CD4-positive, alpha-beta T cell (primary cell): ENCODE measurements around the gene ZNF17. TPM values are rescaled to one million over a fixed set of nuclear protein-coding genes. Genes with fewer than 3 reads are reported as not detected.

Source experiments
- ATAC-seq: fragments of 200-7000 bp; cut with Tn5 transposase; one replicate; pipeline ENCODE4 v1.10.0; 2022; ENCODE audit warnings: mild to moderate bottlenecking; ENCODE audit not compliant: poor library complexity
- CTCF ChIA-PET: fragments of 350-600 bp; sonication (Branson Sonifier 250); formaldehyde crosslinking; loops from one replicate; lab custom pipeline; 2021; ENCODE audit warnings: antibody characterized with exemption, inconsistent platforms; lab: Charles Lee
- POLR2A ChIA-PET: fragments of 350-600 bp; sonication (Branson Sonifier 250); formaldehyde crosslinking; loops from one replicate; lab custom pipeline; 2021; ENCODE audit warnings: antibody characterized with exemption, inconsistent platforms; lab: Charles Lee
- DNase-seq, 14 experiments: peaks; one replicate each; pipeline ENCODE4 v3.0.0-alpha.2; 2013 to 2020; ENCODE audit warnings: mixed read lengths in 2 of 14
- H3K27ac ChIP-seq, 2 donors: one replicate each; pipeline versions ENCODE4 v1.5.1 to v1.7.0; 2013; ENCODE audit warnings: low read length in 2 of 2, low read depth in 1 of 2, mild to moderate bottlenecking in 1 of 2
- H3K27me3 ChIP-seq, 2 experiments: 1 replicate in 1 of 2; 2 replicates in 1 of 2; pipeline versions ENCODE4 v1.6.1 to v1.7.0; 2013; ENCODE audit warnings: low read length in 2 of 2, control low read depth in 1 of 2, mild to moderate bottlenecking in 1 of 2, moderate library complexity in 1 of 2; ENCODE audit not compliant: insufficient read depth in 2 of 2, control insufficient read depth in 1 of 2
- H3K36me3 ChIP-seq: one replicate; pipeline ENCODE4 v1.6.1; 2013; ENCODE audit warnings: low read length, control low read depth; ENCODE audit not compliant: insufficient read depth
- H3K4me1 ChIP-seq: one replicate; pipeline ENCODE4 v1.6.1; 2013; ENCODE audit warnings: low read length, control low read depth; ENCODE audit not compliant: insufficient read depth
- H3K4me3 ChIP-seq: one replicate; pipeline ENCODE4 v1.5.1; 2013; ENCODE audit warnings: mild to moderate bottlenecking, low read length, moderate library complexity
- H3K9me3 ChIP-seq, 2 experiments: 1 replicate in 1 of 2; 2 replicates in 1 of 2; pipeline versions ENCODE4 v1.6.1 to v1.7.0; 2013; ENCODE audit warnings: low read length in 2 of 2, mild to moderate bottlenecking in 2 of 2, control low read depth in 1 of 2, moderate library complexity in 1 of 2; ENCODE audit not compliant: control insufficient read depth in 1 of 2, insufficient read depth in 1 of 2
- H3K27ac Mint-ChIP-seq: one replicate; pipeline ENCODE4 v1.8.0; 2020; ENCODE audit warnings: mixed read lengths
- H3K27me3 Mint-ChIP-seq: one replicate; pipeline ENCODE4 v1.8.0; 2021; ENCODE audit warnings: mixed read lengths
- H3K36me3 Mint-ChIP-seq: one replicate; pipeline ENCODE4 v1.8.0; 2021; ENCODE audit warnings: low read depth, mixed read lengths
- H3K4me1 Mint-ChIP-seq: one replicate; pipeline ENCODE4 v1.8.0; 2021; ENCODE audit warnings: low read depth, mixed read lengths
- H3K4me3 Mint-ChIP-seq: one replicate; pipeline ENCODE4 v1.8.0; 2020; ENCODE audit warnings: mild to moderate bottlenecking, mixed read lengths
- H3K9me3 Mint-ChIP-seq: one replicate; pipeline ENCODE4 v1.8.0; 2020; ENCODE audit warnings: mixed read lengths
- intact Hi-C, 2 experiments: fragments of 100-400 bp; cut with DNase I in 1 of 2; cut with micrococcal nuclease in 1 of 2; formaldehyde crosslinking; loops; one replicate each; pipeline versions ENCODE4 v1.15.1 to v1.9.0; 2023 to 2025; cut with DNase I, micrococcal nuclease
- total RNA-seq, 174 experiments: library from RNA in 2 of 174; stranded (reverse) in 2 of 174; gene quantifications; one replicate each; pipeline ENCODE4 v1.2.3 and lab custom pipeline; 2021 to 2026
- TF ChIP-seq, protein P1 (sequence below): fragments of 200-600 bp; IDR thresholded peaks from one replicate; pipeline ENCODE4 v1.8.0; 2022; ENCODE audit warnings: antibody characterized with exemption, mild to moderate bottlenecking

The ZNF17 gene
- total RNA-seq, 2 experiments from 2014 or later, result 9.3 to 10.0 TPM

DNA sequence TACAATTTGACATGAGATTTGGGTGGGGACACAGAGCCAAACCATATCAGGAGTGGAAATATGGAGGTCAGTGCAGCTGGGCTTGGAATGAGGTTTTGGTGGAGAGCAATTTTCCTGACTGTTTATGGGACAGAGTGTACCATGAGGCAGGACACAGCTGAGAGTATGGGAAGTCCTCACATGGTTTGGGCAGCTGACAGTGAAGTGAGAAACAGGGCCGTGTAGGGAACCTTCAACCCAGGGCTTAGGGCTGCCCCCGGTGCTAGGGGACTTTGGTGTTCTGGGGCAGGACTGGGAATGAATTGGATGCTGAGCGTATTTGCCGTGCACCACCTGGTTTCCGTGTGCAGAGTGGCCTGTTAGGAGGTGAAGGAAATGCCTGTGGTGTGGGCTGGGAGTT lies 15.3 kb upstream of the ZNF17 start:
- ChIA-PET CTCF (no interaction called here), POLR2A (no interaction called here)
- TF ChIP-seq, protein P1, sequence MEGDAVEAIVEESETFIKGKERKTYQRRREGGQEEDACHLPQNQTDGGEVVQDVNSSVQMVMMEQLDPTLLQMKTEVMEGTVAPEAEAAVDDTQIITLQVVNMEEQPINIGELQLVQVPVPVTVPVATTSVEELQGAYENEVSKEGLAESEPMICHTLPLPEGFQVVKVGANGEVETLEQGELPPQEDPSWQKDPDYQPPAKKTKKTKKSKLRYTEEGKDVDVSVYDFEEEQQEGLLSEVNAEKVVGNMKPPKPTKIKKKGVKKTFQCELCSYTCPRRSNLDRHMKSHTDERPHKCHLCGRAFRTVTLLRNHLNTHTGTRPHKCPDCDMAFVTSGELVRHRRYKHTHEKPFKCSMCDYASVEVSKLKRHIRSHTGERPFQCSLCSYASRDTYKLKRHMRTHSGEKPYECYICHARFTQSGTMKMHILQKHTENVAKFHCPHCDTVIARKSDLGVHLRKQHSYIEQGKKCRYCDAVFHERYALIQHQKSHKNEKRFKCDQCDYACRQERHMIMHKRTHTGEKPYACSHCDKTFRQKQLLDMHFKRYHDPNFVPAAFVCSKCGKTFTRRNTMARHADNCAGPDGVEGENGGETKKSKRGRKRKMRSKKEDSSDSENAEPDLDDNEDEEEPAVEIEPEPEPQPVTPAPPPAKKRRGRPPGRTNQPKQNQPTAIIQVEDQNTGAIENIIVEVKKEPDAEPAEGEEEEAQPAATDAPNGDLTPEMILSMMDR, result no peak
- DNase-seq, result no peak
- Histone ChIP-seq H3K27me3 (no peaks in the 10 kb centered on the region), H3K4me3 (no peak overlapping the region), H3K27ac (no peak overlapping the region), H3K36me3 (peaks cover 64% of the 10 kb centered on the region), H3K4me1 (peaks cover 2% of the 10 kb centered on the region), H3K9me3 (peaks cover 37 to 51% of the 10 kb centered on the region in 2 experiments)
- no peak for ATAC-seq
- H3K4me1 Mint-ChIP-seq, result peaks cover 15% of the 10 kb centered on the region
- H3K9me3 Mint-ChIP-seq, result peaks cover 33% of the 10 kb centered on the region
- H3K27ac Mint-ChIP-seq, result no peak overlapping the region
- peaks cover 100% of the 10 kb centered on the region for H3K36me3 Mint-ChIP-seq
- H3K4me3 Mint-ChIP-seq, result no peak overlapping the region
- intact Hi-C loops, result no loop called here
- H3K27me3 Mint-ChIP-seq, result no peaks in the 10 kb centered on the region

DNA sequence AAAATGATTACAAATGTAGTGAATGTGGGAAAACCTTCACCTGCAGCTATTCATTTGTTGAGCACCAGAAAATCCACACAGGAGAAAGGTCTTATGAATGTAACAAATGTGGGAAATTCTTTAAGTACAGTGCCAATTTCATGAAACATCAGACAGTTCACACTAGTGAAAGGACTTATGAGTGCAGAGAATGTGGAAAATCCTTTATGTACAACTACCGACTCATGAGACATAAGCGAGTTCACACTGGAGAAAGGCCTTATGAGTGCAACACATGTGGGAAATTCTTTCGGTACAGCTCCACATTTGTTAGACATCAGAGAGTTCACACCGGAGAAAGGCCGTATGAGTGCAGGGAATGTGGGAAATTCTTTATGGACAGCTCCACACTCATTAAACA lies 12.1 kb upstream of the ZNF17 start:
- no peaks in the 10 kb centered on the region for H3K27me3 ChIP-seq
- H3K27me3 Mint-ChIP-seq, result no peaks in the 10 kb centered on the region
- DNase-seq (no peak), ATAC-seq (no peak)
- no peak overlapping the region for H3K4me3 Mint-ChIP-seq
- peaks cover 33% of the 10 kb centered on the region for H3K9me3 Mint-ChIP-seq
- no peak overlapping the region for H3K27ac Mint-ChIP-seq
- ChIA-PET CTCF (no interaction called here), POLR2A (no interaction called here)
- no peaks in the 10 kb centered on the region for H3K4me1 Mint-ChIP-seq
- H3K36me3 ChIP-seq, result peaks cover 53% of the 10 kb centered on the region
- H3K36me3 Mint-ChIP-seq, result peaks cover 91% of the 10 kb centered on the region
- H3K9me3 ChIP-seq, result peaks cover 39 to 61% of the 10 kb centered on the region in 2 experiments
- H3K4me1 ChIP-seq, result no peaks in the 10 kb centered on the region
- intact Hi-C loops, result no loop called here
- no peak overlapping the region for H3K4me3 ChIP-seq
- H3K27ac ChIP-seq, result no peak overlapping the region
- TF ChIP-seq, protein P1, result no peak

DNA sequence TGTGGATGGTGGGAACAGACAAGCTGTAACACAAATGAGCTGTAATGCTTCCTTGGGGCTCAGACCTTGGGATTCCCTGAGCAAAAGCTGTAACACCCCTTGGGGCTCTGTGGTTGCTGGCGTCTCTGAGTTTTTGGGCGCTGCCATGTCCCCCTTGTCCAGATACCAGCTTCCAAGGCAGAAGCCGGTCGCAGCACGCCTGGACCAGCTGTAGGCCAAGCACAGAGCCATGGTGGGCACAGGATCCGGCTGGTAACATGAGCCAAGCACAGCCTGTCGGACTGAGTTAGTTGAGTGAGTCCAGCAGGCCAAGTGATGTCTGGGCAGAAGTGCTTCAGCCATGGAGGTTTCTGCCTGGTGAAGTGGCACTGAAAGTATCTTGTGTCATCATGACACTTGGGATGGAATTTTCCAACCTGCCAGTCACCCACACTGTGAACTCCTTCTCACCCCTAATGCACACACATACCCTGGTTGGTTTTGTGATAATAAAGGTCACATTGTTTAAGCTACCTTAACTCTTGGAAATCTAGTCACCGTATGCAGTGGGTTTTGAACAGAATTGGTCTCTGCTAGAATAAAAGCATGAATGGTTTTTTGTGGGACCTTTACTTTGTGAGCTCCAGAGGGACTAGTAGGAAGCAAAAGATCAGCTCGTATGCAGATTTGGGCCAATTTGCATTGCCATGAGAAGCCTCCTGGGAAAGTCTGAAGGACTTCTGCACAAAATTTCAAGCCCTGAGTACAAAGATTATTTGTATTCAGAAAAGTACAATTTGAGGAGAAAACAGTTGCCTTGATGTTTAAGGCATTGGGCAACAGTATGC lies 7.0 kb upstream of the ZNF17 start:
- DNase-seq (no peak), ATAC-seq (no peak)
- Histone ChIP-seq H3K9me3 (peaks cover 13 to 24% of the 10 kb centered on the region in 2 experiments), H3K27ac (no peak overlapping the region), H3K4me3 (no peak overlapping the region), H3K4me1 (peaks cover 3% of the 10 kb centered on the region), H3K36me3 (peaks cover 9% of the 10 kb centered on the region), H3K27me3 (no peaks in the 10 kb centered on the region)
- Mint-ChIP-seq H3K36me3 (peaks cover 40% of the 10 kb centered on the region), H3K4me3 (no peak overlapping the region), H3K4me1 (peaks cover 7% of the 10 kb centered on the region), H3K27me3 (no peaks in the 10 kb centered on the region), H3K27ac (no peak overlapping the region), H3K9me3 (peaks cover 6% of the 10 kb centered on the region)
- CTCF ChIA-PET, result interaction anchor here (0.7 kb wide), 1 partner anchor 360 kb away, joined by 3 read pairs; no protein-coding TSS in a partner anchor
- POLR2A ChIA-PET, result no interaction called here
- intact Hi-C loops, result no loop called here
- TF ChIP-seq, protein P1, result no peak
